GM12878 (cell line): ENCODE measurements around the gene HHAT. TPM values are rescaled to one million over a fixed set of nuclear protein-coding genes. Genes with fewer than 3 reads are reported as not detected.

Source experiments
- ATAC-seq: fragments of 200-7000 bp; cut with Tn5 transposase; 3 replicates; pipeline ENCODE4 v1.9.1; 2020; ENCODE audit warnings: mild to moderate bottlenecking, moderate library complexity
- BruUV-seq: library from RNA; stranded (reverse); fragments of 400-500 nt; replicated peaks from 2 replicates; lab custom pipeline; 2021; lab: Mats Ljungman, UMichigan
- CTCF ChIA-PET: fragments of 300-600 bp; sonication (Branson Sonifier 250); formaldehyde crosslinking; extraction: SDS; loops from one replicate; lab custom pipeline; 2021; ENCODE audit warnings: inconsistent platforms; lab: Yijun Ruan, JAX
- POLR2A ChIA-PET: fragments of 350-600 bp; formaldehyde crosslinking; extraction: SDS; loops from one replicate; lab custom pipeline; 2021; ENCODE audit warnings: inconsistent platforms; lab: Charles Lee
- RAD21 ChIA-PET: fragments of 300-600 bp; sonication (Branson Sonifier 250); formaldehyde crosslinking; loops from one replicate; lab custom pipeline; 2023; ENCODE audit warnings: antibody characterized with exemption; ENCODE audit not compliant: unreplicated experiment; lab: Charles Lee
- SMC1A ChIA-PET: fragments of 300-600 bp; sonication (Branson Sonifier 250); formaldehyde crosslinking; loops from one replicate; lab custom pipeline; 2023; ENCODE audit not compliant: unreplicated experiment, uncharacterized antibody; lab: Charles Lee
- DNase-seq: peaks from one replicate; pipeline ENCODE4 v3.0.0-alpha.2; 2011; ENCODE audit warnings: low read depth, low spot score
- FAIRE-seq: peaks from 3 replicates; lab custom pipeline; 2011; peaks lifted over from hg19 to GRCh38; lab: Jason Lieb, UNC
- H2AFZ ChIP-seq: 2 replicates; pipeline ENCODE4 v1.6.0; 2011; ENCODE audit warnings: low read depth, low read length, control low read depth; ENCODE audit not compliant: control insufficient read depth
- H3K27ac ChIP-seq: 2 replicates; pipeline ENCODE4 v1.5.1; 2011; ENCODE audit warnings: control low read depth; ENCODE audit not compliant: control insufficient read depth, insufficient read depth
- H3K27me3 ChIP-seq, 2 experiments: replicated peaks in 1 of 2; 2 replicates each; pipeline versions ENCODE4 v1.6.0 to v1.6.1; 2011; ENCODE audit warnings: low read length in 1 of 2; ENCODE audit not compliant: control insufficient read depth in 2 of 2, insufficient read depth in 2 of 2
- H3K36me3 ChIP-seq, 2 experiments: 2 replicates each; pipeline ENCODE4 v1.5.1; 2011; ENCODE audit warnings: low read length in 1 of 2; ENCODE audit not compliant: control insufficient read depth in 2 of 2, insufficient read depth in 2 of 2
- H3K4me1 ChIP-seq: 2 replicates; pipeline ENCODE4 v1.6.1; 2011; ENCODE audit warnings: mild to moderate bottlenecking, low read length, moderate library complexity, mixed read lengths; ENCODE audit not compliant: control insufficient read depth, insufficient read depth
- H3K4me2 ChIP-seq: 2 replicates; pipeline ENCODE4 v1.6.0; 2011; ENCODE audit warnings: control low read depth; ENCODE audit not compliant: control insufficient read depth, insufficient read depth
- H3K4me3 ChIP-seq: fragments of 200-600 bp; sonication (generic); 2 replicates; pipeline ENCODE4 v1.5.1; 2016
- H3K79me2 ChIP-seq: 2 replicates; pipeline ENCODE4 v1.6.0; 2011; ENCODE audit warnings: low read length; ENCODE audit not compliant: control insufficient read depth, insufficient read depth
- H3K9ac ChIP-seq: 2 replicates; pipeline ENCODE4 v1.8.0; 2011; ENCODE audit warnings: low read length, control low read depth, mixed read lengths; ENCODE audit not compliant: control insufficient read depth, insufficient read depth
- H3K9me3 ChIP-seq: replicated peaks from 3 replicates; pipeline ENCODE4 v1.5.1; 2011; ENCODE audit warnings: mild to moderate bottlenecking, low read length; ENCODE audit not compliant: control insufficient read depth, insufficient read depth
- H4K20me1 ChIP-seq: 2 replicates; pipeline ENCODE4 v1.6.0; 2011; ENCODE audit not compliant: control insufficient read depth, insufficient read depth
- ATF7 ChIP-seq: fragments of 450-650 bp; IDR thresholded peaks from 2 replicates; pipeline ENCODE4 v1.6.1; 2016; ENCODE audit warnings: low read depth, mild to moderate bottlenecking
- BCL11A ChIP-seq: IDR thresholded peaks from 2 replicates; pipeline ENCODE4 v1.6.1; 2011; ENCODE audit warnings: low read depth, low read length
- CBFB ChIP-seq: IDR thresholded peaks from 2 replicates; pipeline ENCODE4 v1.6.1; 2016; ENCODE audit warnings: antibody characterized with exemption, low read depth
- CBX5 ChIP-seq: sonication (generic); IDR thresholded peaks from 2 replicates; pipeline ENCODE4 v1.6.1; 2016; ENCODE audit warnings: low read depth, moderate library complexity, mild to moderate bottlenecking, inconsistent platforms
- NR2C1 ChIP-seq: fragments of 450-650 bp; IDR thresholded peaks from 2 replicates; pipeline ENCODE4 v1.6.1; 2017; ENCODE audit warnings: antibody characterized with exemption, mild to moderate bottlenecking, moderate library complexity
- NR2F1 ChIP-seq: fragments of 450-650 bp; conservative IDR thresholded peaks from 2 replicates; pipeline ENCODE4 v1.6.1; 2017; ENCODE audit warnings: mild to moderate bottlenecking
- PAX8 ChIP-seq: fragments of 450-650 bp; IDR thresholded peaks from 2 replicates; pipeline ENCODE4 v1.6.1; 2017; ENCODE audit warnings: mild to moderate bottlenecking, moderate library complexity
- RAD51 ChIP-seq: fragments of 450-650 bp; IDR thresholded peaks from 2 replicates; pipeline ENCODE4 v1.6.1; 2016; ENCODE audit warnings: moderate library complexity, mild to moderate bottlenecking, inconsistent platforms
- RB1 ChIP-seq: fragments of 450-650 bp; formaldehyde crosslinking; IDR thresholded peaks from 2 replicates; pipeline ENCODE4 v1.6.1; 2017; ENCODE audit warnings: mild to moderate bottlenecking, borderline replicate concordance
- RBBP5 ChIP-seq: fragments of 200-600 bp; sonication (generic); conservative IDR thresholded peaks from 2 replicates; pipeline ENCODE4 v1.6.1; 2016
- SRF ChIP-seq, 2 experiments: IDR thresholded peaks; 2 replicates each; pipeline ENCODE4 v1.6.1; 2011; ENCODE audit warnings: low read depth in 2 of 2, low read length in 2 of 2, mild to moderate bottlenecking in 1 of 2, moderate library complexity in 1 of 2
- WRNIP1 ChIP-seq: IDR thresholded peaks from 2 replicates; pipeline ENCODE4 v1.6.1; 2011; ENCODE audit warnings: low read depth, low read length, improper control_type of control experiment, borderline replicate concordance
- ZBED1 ChIP-seq: IDR thresholded peaks from 2 replicates; pipeline ENCODE4 v1.6.1; 2016; ENCODE audit warnings: borderline replicate concordance
- ZNF622 ChIP-seq: fragments of 450-650 bp; IDR thresholded peaks from 2 replicates; pipeline ENCODE4 v1.6.1; 2017; ENCODE audit warnings: mild to moderate bottlenecking, inconsistent platforms
- WGBS: methylation state at CpG from one replicate; pipeline ENCODE4 v1.1.6; 2016; ENCODE audit warnings: low lambda C conversion rate; ENCODE audit not compliant: insufficient replicate concordance, insufficient coverage; ENCODE audit errors: missing lambda C conversion rate; 5-methylcytosine and 5-hydroxymethylcytosine counted together
- in situ Hi-C: fragments of 300-500 bp; cut with MboI; formaldehyde crosslinking; loops from 9 replicates; pipeline ENCODE4 v1.14.3; 2018; ENCODE audit warnings: mixed read lengths
- intact Hi-C: fragments of 100-400 bp; cut with micrococcal nuclease; formaldehyde crosslinking; loops from one replicate; pipeline ENCODE4 v1.14.2; 2022; ENCODE audit not compliant: unreplicated experiment
- polyA plus RNA-seq, 11 experiments: library from polyadenylated mRNA; depleted of rRNA in 4 of 11; unstranded in 6 of 11; stranded (reverse) in 5 of 11; fragments of >200 nt; fragmentation: Nextera tagmentation in 4 of 11; fragmentation: Illumina TruSeq in 1 of 11; extraction: Ambion mirVana in 4 of 11; extraction: Trizol in 1 of 11; gene quantifications; 1 replicate in 1 of 11; 2 replicates in 10 of 11; pipeline versions ENCODE4 v1.2.1 to v1.2.3, GENCODE V29; 2011 to 2016; ENCODE audit warnings: inconsistent platforms in 2 of 11, missing spikeins in 2 of 11, low read depth in 1 of 11
- total RNA-seq, 4 experiments: library from RNA; depleted of rRNA in 3 of 4; stranded (reverse); fragments of >200 nt in 3 of 4; fragmentation: Illumina TruSeq in 1 of 4; extraction: Trizol in 1 of 4; gene quantifications; 2 replicates each; pipeline versions ENCODE4 v1.2.1 to v1.2.3, GENCODE V29; 2013 to 2021
- TF ChIP-seq, protein P1 (sequence below): fragments of 450-650 bp; formaldehyde crosslinking; IDR thresholded peaks from 2 replicates; pipeline ENCODE4 v1.4.0; 2022; ENCODE audit warnings: mild to moderate bottlenecking, moderate library complexity

The HHAT gene
- total and polyA plus RNA-seq, 10 of the 15 experiments (the other 5 are each of a cell fraction or from before 2014, with no cell fraction given), result 1.2 to 37.6 (median 2.6) TPM

DNA sequence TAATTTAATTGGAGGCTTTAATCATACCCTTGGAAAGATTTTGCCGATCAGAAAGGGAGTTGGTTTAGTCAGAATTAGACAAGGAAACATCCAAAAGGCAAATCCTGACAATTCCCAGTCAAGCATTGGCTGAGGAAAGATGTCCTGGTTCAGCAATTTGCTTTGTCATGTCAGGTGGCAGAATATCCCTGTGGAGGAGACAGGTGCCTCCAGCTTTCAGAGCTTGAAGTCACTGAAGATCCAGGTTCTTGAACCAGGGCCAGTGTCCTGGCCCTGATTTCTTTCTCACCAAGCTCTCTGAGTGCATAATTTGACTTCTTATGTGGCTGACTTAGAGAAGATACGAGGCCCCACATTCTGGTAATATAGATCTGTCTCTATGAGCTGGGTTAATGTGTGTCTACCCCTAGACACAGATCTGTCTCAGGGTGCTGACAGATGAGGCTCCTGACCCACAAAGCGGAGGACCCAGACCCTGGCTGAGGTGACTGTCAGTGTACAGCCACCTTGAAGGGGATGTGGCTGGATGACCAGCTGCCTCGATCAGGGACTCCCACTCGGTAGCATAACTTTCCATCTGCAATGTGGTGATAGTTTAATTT lies 118.9 kb downstream of the HHAT start:
- POLR2A ChIA-PET, result interaction anchor here (0.6 kb wide), 2 partner anchors 78 to 686 kb away, joined by 3 to 5 read pairs; partner anchors contain the start of gene KCNH1
- no peak for FAIRE-seq
- Histone ChIP-seq H3K79me2 (no peaks in the 10 kb centered on the region), H3K27me3 (no peaks in the 10 kb centered on the region), H4K20me1 (no peaks in the 10 kb centered on the region), H3K9me3 (no peaks in the 10 kb centered on the region), H3K4me2 (no peak overlapping the region), H3K27ac (no peak overlapping the region), H3K9ac (no peak overlapping the region), H3K36me3 (no peaks in the 10 kb centered on the region), H3K4me3 (no peak overlapping the region), H3K4me1 (no peaks in the 10 kb centered on the region), H2AFZ (no peak overlapping the region)
- 55% methylated on average over 5 of the region's 5 CpGs for WGBS
- peak; percentile 22; the same call in 2 of the 3 replicates for ATAC-seq
- CTCF ChIA-PET, result interaction anchor here (0.6 to 6.9 kb wide), 30 partner anchors 7 to 1212 kb away, joined by 3 to 53 read pairs (median 4); partner anchors contain the start of gene KCNH1
- SMC1A ChIA-PET, result interaction anchor here (0.6 to 4.1 kb wide), 20 partner anchors 9 to 688 kb away, joined by 3 to 42 read pairs (median 4); no protein-coding TSS in a partner anchor
- BruUV-seq, result no TSS peak
- in situ Hi-C loops (no loop called here), intact Hi-C loops (loop anchor here (1.0 to 2.0 kb wide), 4 partner anchors 41 to 687 kb away; partner anchors contain the start of gene KCNH1)
- RAD21 ChIA-PET, result interaction anchor here (0.6 to 3.8 kb wide), 17 partner anchors 9 to 811 kb away, joined by 3 to 17 read pairs (median 4); partner anchors contain the start of gene KCNH1
- TF ChIP-seq RB1 (no peak), PAX8 (no peak), CBX5 (no peak), SRF (IDR thresholded peaks at IDR 0.05; ENCODE audit: low read depth in 2 of 2, low read length in 2 of 2) (no peak), NR2F1 (no peak), RBBP5 (no peak), ATF7 (no peak), CBFB (no peak), WRNIP1 (no peak), NR2C1 (no peak), RAD51 (no peak), ZNF622 (no peak), ZBED1 (no peak), BCL11A (no peak)
- TF ChIP-seq, protein P1, sequence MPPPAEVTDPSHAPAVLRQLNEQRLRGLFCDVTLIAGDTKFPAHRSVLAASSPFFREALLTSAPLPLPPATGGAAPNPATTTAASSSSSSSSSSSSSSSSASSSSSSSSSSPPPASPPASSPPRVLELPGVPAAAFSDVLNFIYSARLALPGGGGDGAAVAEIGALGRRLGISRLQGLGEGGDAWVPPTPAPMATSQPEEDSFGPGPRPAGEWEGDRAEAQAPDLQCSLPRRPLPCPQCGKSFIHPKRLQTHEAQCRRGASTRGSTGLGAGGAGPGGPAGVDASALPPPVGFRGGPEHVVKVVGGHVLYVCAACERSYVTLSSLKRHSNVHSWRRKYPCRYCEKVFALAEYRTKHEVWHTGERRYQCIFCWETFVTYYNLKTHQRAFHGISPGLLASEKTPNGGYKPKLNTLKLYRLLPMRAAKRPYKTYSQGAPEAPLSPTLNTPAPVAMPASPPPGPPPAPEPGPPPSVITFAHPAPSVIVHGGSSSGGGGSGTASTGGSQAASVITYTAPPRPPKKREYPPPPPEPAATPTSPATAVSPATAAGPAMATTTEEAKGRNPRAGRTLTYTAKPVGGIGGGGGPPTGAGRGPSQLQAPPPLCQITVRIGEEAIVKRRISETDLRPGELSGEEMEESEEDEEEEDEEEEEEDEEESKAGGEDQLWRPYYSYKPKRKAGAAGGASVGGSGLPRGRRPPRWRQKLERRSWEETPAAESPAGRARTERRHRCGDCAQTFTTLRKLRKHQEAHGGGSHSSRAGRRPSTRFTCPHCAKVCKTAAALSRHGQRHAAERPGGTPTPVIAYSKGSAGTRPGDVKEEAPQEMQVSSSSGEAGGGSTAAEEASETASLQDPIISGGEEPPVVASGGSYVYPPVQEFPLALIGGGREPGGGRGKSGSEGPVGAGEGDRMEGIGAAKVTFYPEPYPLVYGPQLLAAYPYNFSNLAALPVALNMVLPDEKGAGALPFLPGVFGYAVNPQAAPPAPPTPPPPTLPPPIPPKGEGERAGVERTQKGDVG (CRISPR knock-in tag), result no peak
- no peak for DNase-seq
